Muscle of arm (tissue), 12 donors: Measurements from ENCODE around the gene DNMBP. TPM values are rescaled to one million over a fixed set of nuclear protein-coding genes. Genes with fewer than 3 reads are reported as not detected.
"Not testable (repeated sequence)": the region's sequence is repeated elsewhere in the genome, so short reads cannot be mapped to it uniquely, and the experiment has no call there.

Experiments
- DNase-seq: peaks from one replicate; pipeline ENCODE4 v3.0.0-alpha.2; 2013
- polyA plus RNA-seq, 12 donors: library from polyadenylated mRNA; unstranded; fragments of 120-200 nt; gene quantifications; one replicate each; pipeline ENCODE4 v1.2.1, GENCODE V29; 2013; ENCODE audit not compliant: insufficient read length in 12 of 12

DNMBP gene
- polyA plus RNA-seq, 12 donors: 11.1 to 28.2 (median 18.0) TPM; not detected in 1

DNA sequence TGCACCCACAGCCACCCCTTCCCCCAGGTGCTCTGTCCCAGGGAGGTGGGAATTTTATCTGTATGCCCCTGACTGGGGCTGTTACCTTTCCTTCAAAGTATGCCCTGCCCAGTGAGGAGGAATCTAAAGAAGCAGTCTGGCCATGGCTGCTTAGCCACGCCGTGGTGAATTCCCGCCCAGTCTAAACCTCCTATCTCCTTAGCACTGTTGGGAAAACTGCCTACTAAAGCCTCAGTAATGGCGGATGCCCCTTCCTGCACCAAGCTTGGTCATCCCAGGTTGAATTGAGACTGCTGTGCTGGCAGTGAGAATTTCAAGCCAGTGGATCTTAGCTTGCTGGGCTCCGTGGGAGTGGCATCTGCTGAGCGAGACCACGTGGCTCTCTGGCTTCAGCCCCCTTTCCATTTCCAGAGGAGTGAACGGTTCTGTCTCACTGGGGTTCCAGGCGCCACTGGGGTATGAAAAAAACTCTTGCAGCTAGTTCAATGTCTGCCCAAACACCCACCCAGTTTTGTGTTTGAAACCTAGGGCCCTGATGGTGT is 140.1 kb downstream of the DNMBP start:
- DNase-seq: no peak

DNA sequence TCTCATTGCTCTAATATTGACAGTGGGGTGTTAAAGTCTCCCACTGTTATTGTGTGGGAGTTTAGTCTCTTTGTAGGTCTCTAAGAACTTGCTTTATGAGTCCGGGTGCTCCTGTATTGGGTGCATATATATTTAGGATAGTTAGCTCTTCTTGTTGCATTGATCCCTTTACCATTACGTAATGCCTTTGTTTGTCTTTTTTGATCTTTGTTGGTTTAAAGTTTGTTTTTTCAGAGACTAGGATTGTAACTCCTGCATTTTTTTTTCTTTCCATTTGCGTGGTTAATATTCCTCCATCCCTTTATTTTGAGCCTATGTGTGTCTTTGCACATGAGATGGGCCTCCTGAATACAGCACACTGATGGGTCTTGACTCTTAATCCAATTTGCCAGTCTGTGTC is 142.5 kb downstream of the DNMBP start:
- DNase-seq: not testable (repeated sequence)

DNA sequence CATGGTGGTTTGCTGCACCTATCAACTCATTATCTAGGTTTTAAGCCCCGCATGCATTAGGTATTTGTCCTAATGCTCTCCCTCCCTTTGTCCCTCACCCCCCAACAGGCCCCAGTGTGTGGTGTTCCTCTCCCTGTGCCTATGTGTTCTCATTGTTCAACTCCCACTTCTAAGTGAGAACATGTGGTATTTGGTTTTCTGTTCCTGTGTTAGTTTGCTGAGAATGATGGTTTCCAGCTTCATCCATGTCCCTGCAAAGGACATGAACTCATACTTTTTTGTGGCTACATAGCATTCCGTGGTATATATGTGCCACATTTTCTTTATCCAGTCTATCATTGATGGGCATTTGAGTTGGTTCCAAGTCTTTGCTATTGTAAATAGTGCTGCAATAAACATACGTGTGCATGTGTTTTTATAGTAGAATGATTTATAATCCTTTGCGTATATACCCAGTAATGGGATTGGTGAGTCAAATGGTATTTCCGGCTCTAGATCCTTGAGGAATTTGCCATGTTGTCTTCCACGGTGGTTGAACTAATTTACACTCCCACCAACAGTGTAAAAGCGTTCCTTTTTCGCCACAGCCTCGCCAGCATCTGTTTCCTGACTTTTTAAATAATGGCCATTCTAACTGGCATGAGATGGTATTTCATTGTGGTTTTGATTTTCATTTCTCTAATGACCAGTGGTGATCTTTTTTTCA is 146.1 kb downstream of the DNMBP start:
- DNase-seq: not testable (repeated sequence)

DNA sequence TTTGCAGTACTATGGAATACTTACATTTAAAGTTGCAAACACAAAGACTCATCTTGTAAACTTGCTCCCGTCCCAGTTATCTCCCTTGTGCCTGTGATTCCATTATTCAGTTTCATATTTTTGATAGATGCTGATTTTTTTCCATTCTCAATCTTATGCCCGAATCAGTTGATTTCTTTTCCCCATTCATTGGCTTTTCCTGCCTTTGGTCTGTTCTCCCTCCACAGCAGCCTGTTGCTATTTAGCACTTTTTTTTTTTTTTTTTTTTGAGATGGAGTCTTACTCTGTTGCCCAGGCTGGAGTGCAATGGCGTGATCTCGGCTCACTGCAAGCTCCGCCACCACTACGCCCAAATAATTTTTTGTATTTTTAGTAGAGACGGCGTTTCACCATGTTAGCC is 149.3 kb downstream of the DNMBP start:
- DNase-seq: no peak

DNA sequence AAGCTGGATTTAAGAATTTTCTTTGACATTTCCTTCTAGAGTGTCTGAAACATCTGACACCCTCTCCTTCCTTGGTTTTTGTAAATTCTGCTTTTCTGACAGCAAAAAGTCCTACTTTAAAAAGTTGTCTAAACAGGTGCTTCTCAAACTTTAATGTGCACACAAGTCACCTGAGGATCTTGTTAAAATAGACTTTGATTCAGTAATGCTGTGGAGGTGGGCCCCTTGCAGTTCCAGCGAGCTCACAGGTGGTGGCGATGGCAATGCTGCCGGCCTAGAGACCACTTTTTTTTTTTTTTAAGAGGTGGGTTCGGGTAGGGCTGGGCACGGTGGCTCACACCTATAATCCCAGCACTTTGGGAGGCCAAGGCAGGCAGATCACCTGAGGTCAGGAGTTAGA is 150.2 kb downstream of the DNMBP start:
- DNase-seq: no peak

DNA sequence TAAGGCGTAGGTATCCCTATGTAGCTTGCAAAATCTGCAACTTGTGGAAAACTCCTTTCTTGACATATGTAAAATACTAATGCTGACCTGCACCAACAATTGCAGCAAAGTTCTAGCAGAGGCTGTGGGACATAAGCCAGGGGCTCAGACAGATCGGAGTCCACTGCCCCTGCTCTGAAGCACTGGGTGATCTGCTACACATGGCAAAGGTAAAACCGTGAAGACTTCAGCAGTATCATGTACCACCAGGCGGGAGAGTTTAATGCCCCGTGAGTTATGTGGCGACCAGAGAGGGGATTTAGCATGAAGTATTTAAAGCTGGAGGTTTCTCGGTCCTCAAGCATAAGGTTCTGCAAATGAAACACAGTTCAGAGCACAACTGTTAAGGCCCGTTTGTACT is 150.9 kb downstream of the DNMBP start:
- DNase-seq: no peak

DNA sequence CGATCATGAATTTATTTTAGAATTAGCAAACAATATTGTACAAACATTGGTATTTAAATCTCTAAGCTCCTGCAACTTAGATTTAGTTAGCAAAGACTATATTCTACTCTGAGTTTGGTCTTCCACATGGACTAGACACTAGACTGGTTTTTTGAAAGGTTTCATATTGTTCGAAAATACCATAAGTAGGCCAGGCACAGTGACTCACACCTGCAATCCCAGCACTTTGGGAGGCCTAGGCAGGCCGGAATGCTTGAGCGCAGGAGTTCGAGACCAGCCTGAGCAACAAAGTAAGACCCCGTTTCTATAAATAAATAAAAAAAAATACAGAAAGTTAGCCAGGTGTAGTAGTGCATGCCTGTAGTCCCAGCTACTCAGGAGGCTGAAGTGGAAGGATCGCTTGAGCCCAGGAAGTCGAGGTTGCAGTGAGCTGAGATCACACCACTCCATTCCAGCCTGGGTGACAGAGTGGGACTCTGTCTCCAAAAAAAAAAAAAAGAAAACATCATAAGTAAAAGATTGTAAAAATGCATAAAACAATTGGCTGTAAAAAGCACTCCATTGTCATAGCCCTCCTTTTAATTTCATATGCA is 154.2 kb downstream of the DNMBP start:
- no peak for DNase-seq

DNA sequence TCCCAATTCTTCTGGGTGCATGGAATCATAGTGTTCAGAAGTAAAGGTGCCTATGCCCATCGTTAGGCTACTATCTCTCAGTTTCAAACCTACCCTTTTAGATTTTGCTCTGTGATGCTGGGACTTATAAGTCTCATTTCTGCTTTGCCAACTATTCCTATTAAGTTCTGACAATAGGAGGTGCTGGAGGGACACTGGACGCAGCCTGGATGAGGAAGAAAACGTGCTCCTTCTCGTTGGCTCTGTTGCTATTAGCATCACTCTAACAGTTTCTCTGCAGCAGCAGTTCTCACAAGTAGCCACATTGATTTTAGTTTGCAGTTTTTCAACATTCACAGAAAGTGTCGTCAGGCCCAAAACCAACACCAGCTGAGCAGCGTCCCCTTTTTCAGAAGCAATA is 154.9 kb downstream of the DNMBP start:
- peak; percentile 64 for DNase-seq

DNA sequence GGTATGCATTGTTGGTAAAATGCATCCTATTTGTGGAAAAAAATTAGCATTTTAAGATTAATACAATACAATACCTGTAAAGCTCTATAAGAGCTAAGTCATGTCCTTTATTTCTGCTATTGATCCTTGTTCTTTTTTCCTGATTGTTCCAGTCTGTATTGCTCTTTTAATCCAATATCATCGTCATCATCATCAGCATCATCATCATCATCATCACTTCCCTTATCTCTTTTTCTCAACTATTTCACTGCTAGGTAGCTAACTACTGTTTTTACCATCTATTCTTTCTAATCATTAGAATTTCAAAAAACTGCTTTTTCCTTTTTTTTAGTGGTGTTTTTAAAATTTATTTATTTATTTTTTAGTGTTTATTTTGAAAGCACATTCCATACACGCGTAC is 156.1 kb downstream of the DNMBP start:
- DNase-seq: no peak

DNA sequence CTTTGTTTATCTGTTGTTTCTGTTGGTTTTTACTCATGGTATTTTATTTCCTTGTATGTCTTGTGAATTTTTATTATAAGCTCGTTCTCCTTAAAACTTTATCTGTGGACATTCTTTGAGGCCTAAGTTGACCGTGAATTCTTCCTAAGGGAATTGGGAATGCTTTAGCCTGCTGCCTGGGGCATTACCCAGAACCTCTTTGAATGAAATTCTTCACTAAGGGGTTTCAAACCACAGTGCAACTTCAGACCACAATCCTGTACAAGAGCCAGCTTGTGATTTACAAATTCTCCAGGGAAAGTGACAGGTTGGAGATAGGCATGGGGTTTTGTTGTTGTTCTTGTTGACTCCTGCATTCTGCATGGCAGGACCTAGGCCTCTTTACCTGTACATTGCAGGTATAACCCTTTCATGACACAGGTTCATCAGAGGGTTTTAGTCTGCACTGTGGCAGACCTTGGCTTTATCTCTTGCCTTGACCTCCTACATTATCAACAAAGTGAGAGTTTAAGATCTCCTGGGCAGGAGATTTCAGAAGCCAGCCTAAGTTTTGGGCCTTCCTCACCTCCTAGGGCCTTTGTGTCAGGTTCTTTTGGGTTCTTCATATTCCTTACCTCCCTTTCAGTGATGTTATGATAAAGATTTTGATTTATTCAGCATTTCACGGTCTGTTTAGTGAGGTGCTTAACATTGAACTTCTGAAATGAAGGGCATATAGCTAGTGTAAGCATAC is 157.1 kb downstream of the DNMBP start:
- no peak for DNase-seq

DNA sequence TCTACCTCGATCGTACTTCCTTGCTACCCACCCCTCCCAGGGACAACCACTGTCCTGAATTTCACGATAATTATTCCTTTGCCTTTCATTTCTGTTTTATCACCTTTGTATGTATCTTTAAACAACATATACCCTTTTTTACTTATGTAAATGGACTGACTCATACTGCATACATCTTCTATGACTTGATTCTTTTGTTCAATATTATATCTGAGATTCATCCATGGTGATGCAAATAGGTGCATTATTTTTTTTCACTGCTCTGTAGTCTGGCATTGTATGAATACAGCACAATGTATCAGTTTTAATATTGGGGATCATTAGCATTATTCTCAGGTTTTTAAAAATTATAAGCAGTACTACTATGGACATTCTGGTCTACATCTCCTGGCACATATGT is 157.9 kb downstream of the DNMBP start:
- no peak for DNase-seq

DNA sequence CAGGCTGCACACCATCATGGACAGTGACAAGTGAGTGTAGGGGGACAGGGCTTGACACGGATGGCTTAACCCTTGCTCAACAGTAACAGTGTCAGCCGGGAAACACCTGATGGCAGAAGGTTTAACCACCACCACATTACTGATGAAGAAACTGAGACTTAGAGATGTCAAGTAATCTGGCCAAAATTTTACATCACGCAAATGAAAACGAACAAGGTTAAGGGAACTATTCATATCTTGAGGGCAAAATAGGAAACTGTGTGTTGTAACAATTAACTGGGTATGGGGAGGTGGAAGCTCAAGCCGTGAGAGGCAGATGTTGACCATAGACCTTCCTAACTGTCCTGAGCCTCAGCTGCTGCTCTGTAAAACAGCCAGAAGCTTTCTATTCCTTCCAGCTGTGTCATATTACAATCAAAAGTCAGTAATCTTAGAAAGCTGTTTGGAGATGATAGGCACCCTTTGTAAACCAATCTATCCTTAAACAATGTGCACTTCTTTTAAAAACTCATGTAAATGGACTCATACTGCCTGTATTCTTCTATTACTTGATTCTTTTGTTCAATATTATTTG is 158.9 kb downstream of the DNMBP start:
- no peak for DNase-seq

DNA sequence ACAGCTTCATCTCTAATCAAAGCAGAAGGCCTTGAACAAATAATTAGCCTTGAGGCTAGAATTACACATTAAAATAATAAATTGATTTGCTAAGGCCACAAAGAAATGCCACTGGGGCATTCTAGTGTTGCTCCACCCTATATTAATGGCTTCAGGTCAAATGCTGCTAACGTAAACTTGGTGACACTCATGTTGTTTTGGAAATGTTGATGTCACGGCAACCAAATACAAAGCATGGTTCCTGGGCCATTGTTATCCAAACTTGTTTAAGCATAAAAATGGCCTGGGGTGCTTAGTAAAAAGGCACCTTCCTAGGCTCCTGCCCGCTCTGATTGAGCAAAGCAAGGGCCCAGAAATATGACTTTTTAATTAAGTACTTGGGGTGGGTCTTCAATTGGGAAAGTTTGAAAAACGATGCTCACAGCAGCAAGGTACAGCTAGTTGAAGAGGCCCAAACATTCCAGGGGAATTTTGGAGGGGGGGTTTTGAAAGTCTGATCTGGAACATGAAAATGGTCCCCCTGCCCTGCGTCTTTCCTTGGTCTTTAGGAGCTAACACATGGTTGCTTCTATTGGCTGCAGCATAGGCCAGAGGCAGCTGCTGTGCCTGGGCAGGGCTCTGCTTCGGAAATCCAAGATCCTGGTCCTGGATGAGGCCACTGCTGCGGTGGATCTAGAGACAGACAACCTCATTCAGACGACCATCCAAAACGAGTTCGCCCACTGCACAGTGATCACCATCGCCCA is 159.6 kb downstream of the DNMBP start:
- DNase-seq: peak; percentile 62

DNA sequence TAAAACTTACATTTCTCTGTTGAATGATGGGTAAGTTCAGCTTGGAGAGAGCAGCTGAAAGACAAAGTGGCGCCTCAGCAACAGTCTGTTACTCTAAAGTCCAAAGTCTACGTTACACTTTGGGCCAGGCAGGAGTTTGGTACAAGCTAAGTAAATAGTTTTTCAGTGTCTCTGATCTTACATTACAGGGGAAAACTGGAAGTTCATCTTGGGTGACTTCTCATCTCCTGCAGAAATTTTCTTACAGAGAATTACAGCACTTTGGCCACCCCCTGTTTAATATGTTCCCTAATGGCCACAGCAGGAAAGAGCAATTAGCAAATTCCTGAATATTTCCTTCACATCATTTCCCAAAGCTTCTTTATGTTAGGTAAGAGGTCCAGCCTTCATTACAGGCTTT is 160.2 kb downstream of the DNMBP start:
- DNase-seq: no peak

DNA sequence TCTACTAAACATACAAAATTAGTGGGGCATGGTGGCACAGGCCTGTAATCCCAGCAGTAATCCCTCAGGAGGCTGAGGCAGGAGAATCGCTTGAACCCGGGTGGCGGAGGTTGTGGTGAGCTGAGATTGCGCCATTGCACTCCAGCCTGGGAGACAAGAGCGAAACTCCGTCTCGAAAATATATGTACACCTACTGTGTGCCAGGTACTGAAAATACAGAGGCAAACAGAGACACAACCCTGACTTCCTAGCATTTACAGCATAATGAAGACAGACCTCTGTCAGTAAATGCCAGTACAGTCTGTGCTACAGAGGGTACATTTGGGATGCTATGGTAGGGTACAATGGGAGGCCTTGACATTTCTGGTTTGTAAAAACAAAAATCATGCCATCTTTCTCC is 160.7 kb downstream of the DNMBP start:
- no peak for DNase-seq

DNA sequence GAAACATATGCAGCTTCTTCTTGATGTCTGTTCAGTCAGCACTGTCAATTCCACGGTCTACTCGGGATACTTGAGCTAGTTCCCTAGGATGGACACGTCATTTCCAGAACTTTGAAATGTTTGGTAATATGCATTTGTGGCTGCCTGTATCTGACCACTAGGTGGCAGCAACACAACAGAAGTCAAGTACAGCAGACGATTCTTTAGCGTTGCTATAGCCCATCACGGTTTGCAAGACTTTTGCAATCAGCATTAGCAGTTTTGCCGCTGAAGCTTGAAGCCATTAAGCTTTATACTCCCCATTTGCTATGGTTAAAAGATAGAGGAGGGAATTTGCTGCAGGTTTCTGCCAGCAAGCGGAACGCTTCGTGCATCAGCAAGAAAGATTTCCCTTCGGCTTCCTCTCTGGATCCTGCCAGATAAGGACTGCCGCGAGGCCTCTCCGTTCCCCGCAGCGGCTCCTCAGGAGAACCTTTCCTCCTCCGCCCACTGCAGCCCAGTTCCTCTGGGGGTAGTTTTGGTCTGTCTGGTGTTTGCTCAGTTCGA is 163.8 kb downstream of the DNMBP start:
- DNase-seq: peak; percentile 89

DNA sequence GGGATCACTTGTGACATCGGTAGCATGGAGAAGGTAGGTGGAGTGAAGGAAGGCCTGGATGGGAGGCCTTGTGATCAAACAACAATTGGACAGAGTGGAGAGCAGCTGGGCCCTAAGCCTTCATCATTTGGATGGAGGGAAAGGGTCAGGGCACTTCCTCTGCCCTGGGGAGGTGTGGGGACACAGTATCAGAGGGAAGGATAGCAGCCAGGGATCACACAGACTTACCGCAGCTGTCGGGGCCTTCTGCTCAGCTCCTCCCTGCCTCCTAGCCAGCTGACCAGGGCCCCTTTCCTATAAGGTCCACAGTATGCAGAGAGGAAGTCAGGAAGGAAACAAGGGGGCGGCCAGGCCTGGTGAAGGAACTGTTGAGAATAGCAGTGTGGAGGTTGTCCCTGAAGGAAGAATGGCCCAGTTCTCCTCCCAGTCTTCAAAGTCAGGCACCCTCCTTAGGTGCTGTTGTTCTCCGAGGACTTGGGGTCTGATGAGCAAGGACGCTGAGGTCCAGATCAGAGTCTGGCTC is 165.3 kb downstream of the DNMBP start:
- no peak for DNase-seq

DNA sequence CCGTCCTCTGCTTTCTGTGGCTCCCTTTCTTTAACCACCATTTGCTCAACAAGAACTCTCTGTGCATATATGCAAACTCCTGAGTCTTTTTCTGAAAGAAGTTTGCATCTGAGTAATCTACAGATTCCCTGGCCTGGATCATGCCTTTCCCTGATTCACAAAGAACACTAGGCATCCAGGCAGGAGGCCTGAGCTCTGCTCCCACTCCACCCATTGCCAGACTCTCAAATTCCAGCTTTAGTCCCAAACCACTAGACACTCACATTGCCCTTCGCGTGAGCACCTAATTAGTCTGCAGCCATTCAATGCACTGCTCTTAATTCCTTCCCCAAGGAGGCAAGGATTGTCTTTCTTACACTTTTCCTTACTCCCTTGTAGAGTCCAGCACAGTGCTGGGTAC is 166.4 kb downstream of the DNMBP start:
- no peak for DNase-seq

DNA sequence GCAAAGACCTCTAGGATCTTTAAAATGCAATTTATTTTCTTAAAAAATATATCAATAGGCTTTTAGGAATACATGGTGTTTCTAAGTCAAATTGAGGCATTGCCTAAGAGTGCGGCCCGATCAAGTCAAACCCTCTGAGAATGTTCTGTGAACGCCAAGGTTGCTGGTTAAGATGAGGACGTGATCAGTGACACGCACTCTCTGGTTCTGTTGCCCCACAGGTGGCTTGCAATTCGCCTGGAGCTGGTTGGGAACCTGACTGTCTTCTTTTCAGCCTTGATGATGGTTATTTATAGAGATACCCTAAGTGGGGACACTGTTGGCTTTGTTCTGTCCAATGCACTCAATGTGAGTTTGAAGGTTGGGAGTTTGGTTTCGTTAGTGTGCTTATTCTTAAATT is 168.0 kb downstream of the DNMBP start:
- no peak for DNase-seq

DNA sequence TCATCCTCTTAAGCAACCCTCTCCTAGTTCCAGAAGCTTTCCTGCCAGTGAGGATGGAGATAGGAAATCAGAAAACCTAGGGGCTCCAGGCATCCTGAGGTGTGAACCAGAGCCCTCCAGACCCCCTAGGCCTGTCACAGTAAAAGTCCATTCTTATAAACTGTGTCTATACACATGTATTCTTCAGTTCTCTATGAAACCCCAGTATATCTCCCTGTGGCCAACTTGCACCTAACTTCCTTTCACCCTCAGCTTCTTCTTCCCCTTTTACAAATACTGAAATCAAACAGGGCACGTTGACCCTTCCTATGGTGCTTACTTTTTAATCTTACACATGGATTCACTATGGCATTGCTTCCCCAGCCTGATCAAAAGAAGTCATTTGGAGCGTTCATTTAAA is 168.9 kb downstream of the DNMBP start:
- DNase-seq: not testable (repeated sequence)

DNA sequence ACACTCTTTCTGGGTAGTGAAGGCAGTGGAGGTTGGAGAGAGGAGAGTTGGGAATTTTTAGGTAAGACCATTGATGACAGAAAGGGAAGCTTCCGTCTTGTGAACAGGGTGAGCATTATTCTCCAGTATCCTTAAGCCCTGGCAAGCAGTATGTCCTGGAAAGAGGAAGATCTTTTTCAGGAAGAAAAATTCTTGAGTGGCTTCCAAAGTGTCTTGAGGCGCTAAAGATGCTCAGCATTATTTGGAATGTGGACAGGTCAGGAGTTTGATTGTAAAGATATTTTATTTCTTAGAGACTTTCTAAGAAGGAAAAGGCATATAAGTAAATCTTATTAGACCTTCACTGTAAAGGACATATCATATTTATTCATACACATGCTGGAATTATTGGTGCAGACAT is 173.0 kb downstream of the DNMBP start:
- DNase-seq: no peak
